ENCODE results near the gene DOC2A.
"Not testable (repeated sequence)": the region's sequence is repeated elsewhere in the genome, so short reads cannot be mapped to it uniquely, and the experiment has no call there.

DOC2A gene

DNA sequence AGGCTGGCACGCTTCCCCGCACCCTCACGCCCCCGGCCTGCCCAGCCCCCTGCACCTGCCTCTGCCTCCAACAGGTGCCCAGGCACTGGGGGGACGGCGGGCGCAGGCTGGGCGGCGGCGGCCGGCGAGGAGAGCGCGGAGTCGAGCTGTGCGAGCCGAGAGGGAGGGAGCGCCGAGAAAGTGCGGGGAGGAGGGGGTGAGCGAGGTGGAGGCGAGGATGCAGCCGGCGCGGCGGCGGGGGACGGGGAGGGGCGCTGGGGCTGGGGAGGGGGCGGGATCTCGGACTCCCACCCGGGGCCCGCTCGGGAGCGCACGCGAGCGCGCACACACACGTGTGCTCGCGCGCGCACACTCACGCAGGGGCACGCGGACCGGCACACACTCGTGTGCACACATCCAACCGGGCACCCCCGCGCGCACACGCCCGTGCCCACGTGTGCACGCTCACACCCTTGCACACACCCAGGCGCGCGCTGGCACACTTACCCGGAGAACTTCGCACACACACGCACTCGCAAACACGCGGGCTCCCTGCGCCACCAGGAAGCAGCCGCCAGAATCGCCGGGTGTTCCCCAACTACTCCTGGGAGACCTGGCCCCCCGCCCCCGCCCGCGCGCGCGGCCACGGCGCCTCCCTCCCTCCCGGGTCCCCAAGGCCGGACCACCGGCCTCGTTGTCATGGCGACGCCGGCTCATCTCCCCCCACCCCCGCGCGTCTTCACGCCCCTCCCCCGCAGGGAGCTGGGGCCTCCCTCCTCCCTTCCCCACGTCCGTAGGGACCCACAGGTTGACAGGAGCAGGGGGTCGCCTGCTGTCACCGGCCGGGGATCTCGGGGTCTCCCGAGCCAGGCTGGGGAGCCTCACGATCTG is at the start of gene DOC2A:
TSS of gene DOC2A (minus strand) at position 184 of the 870 bp plus-strand sequence. CDS start 805 bp downstream, outside the sequence.
- DNase-seq: peak; percentile 54

DNA sequence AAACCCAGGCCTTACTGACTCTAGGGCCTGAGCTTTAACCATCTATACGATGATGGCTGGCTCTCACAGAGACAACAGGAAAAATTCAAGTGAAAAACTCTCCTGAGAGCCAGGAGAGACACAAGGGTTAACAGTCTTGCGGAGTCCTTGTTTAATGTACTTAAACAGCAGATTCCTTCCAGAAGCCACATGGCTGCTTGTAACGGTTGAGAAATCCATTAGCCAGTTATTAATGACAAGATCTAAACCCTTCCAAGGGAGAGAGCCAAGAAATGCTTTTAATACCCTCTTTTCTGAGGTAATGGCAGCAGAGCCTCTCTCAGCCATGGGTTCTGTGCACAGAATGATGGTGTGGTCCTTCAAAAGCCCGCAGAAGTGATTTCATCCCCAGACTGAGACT is 49.5 kb upstream of the DOC2A start:
- no peak for DNase-seq

DNA sequence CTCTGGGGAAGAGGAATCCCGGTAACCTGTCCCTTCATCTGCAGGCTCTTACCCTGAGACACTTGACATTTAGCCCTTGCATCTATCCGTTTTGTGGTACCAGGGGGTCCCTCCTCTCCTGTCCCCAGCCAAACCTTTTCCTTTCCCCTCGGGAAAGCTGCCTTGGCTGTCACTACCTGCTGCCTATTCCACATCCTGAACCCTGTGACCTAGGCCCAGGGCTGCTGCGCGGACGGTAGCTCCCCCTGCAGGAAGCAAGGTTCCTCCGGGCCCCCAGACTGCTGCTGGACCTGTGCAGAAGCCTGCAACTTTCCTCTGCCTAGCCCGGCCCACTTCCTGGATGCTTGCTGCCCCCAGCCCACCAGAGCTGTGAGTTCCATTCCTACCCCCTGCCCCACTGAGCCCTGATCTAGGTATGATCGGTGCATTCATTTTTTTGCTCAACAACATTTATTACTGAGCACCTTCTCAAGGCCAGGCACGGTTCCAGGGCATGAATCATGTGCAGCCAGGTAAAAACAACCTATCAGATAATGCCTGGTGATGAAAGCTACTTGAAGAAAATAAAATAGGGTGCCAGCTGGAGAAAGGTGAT is 44.2 kb upstream of the DOC2A start:
- DNase-seq: no peak

DNA sequence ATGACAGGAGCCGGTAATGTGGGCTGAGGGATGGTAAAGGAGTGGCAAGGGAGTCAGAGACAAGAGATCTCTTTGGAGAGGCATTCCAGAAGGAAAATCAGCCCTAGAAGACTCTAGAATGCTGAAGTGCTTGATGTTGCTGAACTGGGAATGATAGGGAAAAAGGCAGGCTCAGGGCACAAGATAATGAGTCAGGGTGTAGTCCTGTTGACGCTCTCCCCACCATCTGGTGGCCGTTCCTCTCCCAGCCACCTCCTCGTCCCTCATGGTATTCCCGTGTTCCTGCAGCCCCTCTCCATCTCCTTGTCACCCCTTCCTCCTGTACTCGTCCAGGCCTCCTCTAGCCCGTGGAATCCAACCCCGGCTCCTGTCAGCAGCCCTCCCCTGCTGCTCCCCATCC is 43.6 kb upstream of the DOC2A start:
- DNase-seq: no peak

DNA sequence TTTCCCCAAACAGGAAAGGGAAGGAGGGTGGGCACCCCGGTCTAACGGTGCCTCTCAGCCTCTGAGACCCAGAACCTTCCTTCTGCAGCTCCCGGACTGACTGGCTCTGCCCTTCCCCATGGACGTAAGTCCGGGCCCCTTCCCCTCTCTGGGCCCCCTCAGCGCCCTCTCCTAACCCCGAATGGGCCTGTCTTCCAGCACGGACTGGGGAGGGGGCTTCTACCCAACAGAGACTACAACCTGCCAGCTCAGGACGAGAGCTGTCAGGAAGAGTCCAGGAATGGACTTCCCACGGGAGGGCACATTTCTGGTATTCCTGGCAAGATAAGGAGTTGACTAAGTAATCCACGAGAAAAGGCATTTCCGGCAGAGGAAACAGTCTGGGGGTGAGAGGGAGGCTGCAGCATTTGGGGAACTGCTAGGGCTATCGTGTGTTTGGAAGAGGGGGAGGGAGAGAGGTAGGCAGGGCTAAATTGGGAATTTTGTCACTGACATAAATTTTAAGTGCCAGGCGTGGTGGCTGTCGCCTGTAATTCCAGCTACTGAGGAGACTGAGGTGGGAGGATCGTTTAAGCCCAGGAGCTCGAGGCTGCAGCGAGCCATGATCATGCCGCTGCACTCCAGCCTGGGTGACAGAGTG is 42.7 kb upstream of the DOC2A start:
- DNase-seq: peak; percentile 31

DNA sequence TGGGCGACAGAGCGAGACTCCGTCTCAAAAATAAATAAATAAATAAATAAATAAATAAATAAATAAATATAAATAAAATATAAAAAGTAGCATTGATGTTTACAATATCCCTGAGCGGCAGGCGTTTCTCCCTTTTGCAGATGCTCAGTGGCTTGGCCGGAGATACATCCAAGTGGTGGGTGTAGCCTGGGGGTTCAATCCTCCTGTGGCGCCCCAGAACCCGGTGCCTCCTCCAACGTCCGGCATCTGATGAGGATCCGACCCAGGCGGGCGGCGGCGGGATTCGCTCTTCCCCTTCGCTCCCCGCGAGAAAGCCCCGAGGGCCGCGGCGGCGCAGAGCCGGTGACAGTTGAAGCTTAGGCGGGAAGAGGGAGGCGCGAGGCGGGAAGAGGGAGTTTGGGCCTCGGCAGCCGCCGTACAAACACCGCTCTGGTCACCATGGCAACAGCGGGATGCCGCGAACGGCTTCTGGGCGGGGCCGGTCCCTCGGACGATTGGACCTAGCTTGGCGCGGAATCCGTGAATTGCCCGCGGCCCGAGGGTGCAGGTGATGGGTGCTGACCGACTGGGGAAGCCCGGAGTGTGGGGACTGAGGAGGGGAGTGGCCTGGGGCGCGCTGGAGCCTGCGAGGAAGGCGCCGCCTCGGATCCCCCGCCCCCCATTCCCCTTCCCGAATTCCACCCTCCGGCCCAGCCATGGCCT is 42.0 kb upstream of the DOC2A start:
- peak; percentile 94 for DNase-seq

DNA sequence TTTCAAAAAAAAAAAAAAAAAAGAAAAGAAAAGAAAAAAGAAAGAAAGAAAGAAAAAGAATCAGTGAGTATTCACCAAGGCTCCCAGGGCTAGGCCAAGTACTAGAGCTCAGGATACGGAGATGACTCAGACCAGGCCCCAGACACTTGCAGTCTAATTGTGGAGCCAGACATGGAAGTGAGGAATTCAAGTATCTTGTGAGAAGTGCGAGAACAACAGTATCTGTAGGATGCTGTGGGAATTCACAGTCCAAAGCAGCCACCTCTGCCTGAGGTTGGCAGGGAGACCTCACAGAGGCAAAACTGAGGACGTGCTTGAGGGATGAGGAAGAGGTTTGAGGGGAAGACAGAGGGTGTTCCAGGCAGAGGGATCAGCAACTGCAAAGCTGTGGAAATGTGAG is 40.7 kb upstream of the DOC2A start:
- no peak for DNase-seq

DNA sequence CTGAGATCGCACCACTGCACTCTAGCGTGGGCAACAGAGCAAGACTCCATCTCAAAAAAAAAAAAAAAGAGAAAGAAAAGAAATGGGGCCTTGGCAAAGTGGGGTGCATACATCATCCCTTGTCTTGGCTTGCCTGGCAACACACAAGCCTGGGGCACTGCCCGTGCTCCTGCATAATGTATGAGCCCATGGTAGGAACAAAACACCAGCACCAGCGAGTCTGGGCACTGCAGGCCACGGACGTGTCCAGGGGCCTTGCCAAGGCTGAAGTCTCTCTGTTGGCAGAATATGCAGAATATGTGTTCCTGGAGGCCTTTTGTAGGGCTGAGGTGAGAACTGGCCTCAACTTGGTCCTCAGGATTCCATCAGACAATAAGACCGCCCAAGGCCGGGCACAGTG is 39.0 kb upstream of the DOC2A start:
- DNase-seq: no peak

DNA sequence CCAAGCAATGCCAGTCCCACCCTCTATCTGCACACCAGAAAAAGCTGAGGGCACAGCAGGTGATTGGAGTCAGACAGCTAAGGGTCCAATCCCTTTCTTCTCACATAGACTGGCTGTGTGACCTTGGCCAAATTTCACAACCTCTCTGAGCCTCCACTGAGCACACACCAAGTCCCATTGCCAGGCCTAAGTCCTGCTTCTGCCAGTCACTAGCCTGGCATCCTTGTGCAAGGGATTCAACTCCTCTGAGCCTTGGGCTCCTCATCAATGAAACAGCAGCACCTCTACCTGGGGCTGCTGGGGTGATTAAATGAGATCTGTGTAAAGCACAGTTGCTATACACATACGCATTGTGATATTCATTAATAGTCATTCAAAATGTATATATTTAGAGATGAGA is 35.8 kb upstream of the DOC2A start:
- no peak for DNase-seq

DNA sequence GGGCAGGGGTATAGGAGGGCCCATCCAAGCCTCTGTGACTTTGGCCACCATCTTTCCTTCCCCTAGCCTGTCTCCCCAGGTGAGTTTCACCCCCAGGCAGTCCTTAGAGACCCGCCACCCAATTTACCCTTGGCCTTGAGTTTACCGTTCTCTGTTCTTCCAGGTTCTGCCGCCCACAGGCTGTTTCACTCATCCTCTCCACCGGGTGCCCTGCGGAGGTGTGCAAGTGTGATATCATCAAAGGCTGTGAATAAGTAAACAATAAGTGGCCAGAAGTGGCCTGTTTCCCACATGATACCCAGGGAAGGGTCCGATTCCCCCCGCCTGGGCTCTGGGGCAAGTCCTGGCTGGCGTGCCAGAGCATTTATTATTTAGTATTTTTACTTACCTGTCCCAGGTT is 35.4 kb upstream of the DOC2A start:
- no peak for DNase-seq

DNA sequence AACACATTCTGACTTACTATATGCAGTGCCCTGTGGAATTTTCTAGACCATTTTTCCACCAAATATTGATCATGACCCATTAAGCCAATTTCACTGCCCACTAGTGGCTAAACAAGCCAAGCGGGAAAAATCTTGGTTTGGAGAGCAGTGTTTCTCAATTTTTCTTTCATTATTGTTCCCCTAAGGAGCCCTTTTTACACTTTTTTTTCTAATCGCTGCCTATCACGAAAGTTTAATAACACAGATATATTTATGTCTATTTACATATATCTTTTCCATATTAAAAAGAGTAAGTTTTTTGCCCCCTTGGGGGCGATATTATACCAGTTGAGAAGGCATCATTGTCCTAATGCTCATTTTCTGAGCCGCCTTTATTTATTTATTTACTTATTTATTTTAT is 31.0 kb upstream of the DOC2A start:
- DNase-seq: no peak

DNA sequence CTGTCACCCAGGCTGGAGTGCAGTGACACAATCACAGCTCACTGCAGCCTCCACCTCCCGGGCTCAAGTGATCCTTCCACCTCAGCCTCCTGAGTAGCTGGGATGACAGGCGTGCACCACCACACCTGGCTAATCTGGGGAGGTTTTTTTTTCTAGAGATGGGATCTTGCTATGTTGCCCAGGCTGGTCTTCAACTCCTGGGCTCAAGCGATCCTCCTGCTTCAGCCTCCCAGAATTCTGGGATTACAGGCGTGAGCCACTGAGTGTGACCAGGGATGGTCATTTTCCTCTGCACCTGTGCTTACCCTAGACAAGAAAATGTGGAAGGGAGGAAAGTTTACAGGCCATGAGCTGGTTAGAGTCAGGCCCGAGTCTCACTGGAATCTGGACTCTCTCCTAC is 29.9 kb upstream of the DOC2A start:
- not testable (repeated sequence) for DNase-seq

DNA sequence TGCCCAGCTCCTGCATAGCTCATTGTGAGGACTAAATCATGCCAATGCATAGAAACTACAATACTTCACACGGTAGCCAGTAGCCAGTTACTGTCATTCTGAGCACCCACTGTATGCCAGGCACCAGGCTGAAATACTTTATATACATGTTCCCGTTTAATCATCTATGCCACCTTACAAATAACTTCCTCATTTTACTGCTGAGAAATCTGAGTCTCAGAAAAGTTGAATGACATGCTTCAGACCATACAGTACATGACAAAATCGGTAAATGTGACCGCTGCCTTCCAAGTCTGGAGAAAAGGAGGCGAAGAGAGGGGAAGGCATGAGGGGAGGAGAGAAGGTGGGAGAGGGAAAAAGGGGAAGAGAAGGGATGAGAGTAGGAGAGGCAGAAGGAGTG is 29.4 kb upstream of the DOC2A start:
- no peak for DNase-seq

DNA sequence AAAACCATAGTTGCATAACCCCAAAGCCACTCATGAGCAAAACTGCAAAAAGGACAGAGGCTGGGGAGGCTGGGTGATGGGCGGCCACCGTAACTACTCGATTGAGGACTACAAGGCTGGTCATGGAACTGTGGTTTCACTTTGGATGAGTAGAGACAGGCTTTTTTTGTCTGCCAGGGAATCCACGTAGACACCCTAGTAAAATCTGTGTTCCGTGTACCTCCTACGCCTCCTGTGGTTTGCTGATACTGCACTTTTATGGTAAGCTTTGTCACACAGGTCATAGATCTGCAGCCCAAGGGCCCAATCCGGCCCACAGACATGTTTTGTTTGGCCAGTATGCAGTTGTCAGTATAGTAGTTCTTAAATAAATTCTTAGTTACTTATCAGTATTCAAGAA is 22.4 kb upstream of the DOC2A start:
- DNase-seq: no peak

DNA sequence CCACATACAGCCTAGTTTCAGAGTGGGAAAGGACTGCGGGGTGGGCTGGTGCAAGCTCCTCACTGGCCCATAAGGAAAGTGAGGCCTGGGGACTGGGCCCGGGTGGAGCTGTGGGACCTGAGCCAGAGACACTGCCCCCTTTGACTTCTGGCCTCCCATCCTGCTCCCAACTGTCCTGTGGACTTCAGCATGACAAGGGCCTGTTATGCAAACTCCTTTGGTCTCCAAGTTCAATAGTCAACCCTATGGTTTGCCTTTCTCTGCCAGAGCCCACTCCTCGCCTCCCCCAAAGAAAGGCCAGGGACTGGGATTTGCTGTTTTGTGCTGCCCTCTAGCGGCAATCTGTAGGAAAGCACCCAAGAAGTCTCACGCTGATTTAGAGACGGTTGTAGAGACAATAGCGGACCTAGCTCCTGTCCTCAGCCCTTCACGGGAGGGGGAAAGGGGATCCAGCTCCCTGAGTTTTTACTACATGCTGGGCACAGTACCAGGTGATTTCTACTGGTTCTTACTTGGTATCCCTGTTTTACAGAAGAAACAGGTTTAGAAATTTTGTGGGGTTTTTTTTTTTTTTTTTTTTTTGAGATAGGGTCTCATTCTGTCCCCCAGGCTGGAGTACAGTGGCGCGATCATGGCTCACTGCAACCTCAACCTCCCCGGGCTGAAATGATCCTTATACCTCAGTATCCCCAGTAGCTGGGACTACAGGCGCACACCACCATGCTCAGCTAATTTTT is 21.4 kb upstream of the DOC2A start:
- peak; percentile 36 for DNase-seq

DNA sequence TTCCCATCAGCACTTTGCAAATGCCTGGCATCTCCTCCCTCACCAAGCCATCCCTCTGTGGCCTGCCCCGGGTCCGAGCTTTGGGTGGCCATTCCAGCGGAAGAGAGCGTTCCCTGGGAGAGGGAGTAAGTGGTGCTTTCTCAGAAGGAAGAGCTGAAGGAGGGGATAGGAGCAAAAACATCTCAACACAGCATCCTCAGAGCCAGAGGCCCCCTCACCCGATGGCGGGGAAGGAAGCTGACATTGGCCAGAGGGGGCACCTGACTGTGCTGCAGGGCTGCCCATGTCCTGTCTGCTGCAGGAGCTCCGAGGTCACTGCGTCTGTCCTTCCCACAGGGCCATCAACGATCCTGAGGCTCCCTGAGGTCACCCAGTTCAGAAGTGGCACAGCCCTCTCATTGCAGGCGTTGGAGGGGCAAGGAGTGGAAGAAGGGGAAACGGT is 20.7 kb upstream of the DOC2A start:
- no peak for DNase-seq

DNA sequence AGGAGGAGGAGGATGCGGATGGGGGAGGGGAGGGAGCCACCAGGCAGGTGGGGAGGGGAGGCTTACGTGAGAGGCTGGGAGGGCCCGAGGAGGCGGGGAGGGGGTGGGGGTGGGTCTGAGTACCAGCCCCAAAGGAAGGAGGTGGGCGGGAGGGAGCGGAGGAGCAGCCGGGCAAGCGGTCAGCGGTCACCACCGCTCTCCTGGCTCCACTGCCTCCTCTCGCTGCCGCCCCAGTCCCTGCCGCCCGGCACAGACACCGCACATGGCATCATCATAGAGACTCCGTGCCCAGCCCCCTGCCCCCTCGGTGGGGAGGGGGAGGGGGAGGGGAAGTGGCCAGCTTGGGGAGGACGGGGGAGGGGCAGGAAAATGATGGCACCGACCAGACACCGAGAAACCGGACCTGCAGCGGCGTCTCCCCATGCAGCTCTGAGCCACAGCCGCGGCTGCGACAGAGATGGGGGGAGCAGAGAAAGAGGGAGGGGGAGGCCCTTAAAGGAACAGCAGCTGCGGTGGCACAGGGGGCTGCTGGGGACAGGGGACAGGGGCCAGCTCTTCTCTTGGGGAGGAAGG is 20.1 kb upstream of the DOC2A start, which contains the start of gene TLCD3B:
TSS of gene TLCD3B (minus strand) at position 431 of the 573 bp plus-strand sequence. CDS start 744 bp downstream, outside the sequence.
- no peak for DNase-seq

DNA sequence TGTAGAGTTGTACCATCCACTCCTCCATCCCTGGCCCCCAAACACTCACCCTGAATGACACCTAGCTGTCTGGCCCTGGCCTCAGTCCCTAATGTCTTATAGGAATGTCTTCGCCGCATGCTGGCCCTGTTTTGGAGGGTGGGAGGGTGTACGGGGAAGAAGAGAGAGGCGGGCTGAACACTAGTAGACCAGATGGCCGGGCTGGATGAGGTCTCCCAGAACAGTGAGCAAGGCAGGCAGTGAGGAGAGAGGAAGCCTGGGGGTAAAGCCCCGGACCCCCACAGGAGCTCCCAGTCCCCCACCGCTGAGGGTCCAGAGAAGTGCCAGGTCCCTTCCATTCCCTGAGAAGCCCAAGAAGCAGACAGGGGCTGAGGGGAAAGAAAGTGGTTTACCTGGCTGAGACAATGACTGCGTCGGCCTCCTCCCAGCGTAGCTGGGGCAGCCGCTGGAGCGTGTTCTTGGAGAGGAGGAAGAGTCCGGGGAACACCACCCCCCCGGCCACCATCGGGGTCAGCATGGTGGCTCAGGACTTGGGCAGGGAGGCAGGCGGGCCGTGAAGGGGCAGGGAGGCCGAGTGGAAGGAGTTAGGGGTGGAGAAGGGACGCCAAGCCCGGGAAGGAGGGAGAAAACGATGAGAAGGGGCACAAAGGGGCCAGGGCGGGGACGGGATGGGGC is 19.3 kb upstream of the DOC2A start:
- no peak for DNase-seq

DNA sequence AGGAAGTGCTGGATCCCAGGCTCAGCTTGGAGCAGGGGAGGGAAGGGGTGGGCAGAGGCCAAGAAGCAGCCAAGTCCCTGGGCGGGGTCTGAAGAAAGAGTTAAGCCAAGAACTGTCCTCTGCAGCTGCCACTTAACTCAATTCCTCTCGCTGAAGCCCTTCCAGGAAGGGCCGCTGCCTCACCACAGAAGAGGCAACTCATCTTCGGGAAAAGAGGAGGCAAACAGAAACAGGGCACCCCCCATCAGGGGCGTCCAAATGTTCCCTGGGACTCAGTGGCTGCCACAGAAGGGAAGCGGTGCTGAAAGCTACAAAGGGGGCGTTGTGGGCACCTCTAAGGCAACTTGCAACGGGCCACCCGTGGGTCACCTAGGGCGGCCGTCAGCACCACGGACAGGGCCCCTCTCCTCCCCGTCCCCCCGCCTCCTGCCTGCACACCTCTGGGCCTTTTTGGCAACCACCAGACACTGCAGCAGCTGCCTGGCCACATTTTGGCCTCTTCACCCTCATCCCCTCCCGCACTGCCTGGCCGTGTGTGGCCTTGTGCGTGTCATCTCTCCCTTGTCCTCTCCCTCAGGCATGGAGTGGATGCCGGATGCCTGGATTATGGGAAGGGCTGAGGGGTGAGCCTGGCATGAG is 17.7 kb upstream of the DOC2A start:
- DNase-seq: peak; percentile 54

DNA sequence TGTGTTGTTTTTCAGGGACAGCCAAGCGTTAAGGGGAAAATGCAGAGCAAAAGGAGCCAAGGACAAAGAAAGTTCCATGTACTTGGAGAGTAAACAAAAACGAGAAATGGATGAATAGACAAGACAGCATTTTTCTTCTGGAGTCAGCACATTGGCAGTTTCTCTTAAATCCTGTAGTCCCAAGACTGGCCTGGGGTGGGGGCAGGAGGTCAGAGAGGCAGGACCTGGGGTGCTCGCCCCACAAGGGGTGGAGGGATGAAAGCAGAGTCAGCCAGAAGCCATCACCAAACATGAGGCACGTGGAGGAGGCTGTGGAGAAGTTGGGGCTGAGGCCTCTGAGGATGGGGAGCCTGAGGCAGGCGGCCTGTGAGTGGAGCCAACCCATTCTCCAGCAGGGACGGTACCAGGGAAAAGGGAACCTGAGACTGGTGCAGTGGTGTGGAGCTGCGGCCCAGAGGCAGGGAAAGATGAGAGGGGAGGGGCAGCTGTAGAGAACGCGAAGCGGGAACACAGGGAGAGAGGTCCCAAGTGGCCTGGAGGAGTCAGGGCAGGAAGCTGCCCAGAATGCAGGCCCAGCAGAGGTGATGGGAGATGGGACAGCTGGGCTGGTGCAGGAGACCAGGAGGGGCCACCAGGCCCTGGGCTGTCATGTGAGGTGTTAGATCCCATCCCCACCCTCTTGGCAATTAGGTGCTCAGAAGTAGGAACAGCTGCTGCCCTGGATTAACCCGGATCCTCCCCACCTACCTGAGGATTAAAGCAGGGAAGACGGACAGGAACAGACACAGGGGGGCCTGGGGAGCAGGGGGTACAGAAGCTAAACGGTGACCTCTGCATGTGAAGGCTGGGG is 17.0 kb upstream of the DOC2A start:
- DNase-seq: no peak

All from right hindlimb (tissue), 1 donor.